ENCODE data around the gene DDX1.

The DDX1 gene

GRCh38 chr2:15626967-15627366, 35.3 kb downstream of the DDX1 start:
- in situ Hi-C loops (cut with MboI; ENCODE audit: low sequenced_read_pairs): no loop called here

GRCh38 chr2:15627817-15628684, 36.4 kb downstream of the DDX1 start:
- in situ Hi-C loops (cut with MboI; ENCODE audit: low sequenced_read_pairs): no loop called here

GRCh38 chr2:15628899-15629855, 37.5 kb downstream of the DDX1 start:
- in situ Hi-C loops (cut with MboI; ENCODE audit: low sequenced_read_pairs): no loop called here

GRCh38 chr2:15630121-15630977, 38.7 kb downstream of the DDX1 start:
- in situ Hi-C loops (cut with MboI; ENCODE audit: low sequenced_read_pairs): no loop called here

- in situ Hi-C loops (cut with MboI; ENCODE audit: low sequenced_read_pairs): no loop called here
Observed at GRCh38 chr2:15630978-15631719, 39.5 kb downstream of the DDX1 start.

- in situ Hi-C loops (cut with MboI; ENCODE audit: low sequenced_read_pairs): no loop called here
Observed at GRCh38 chr2:15631883-15632282, 40.2 kb downstream of the DDX1 start.

GRCh38 chr2:15633043-15633970, 41.6 kb downstream of the DDX1 start:
- in situ Hi-C loops (cut with MboI; ENCODE audit: low sequenced_read_pairs): no loop called here

- in situ Hi-C loops (cut with MboI; ENCODE audit: low sequenced_read_pairs): no loop called here
Observed at GRCh38 chr2:15633971-15634346, 42.3 kb downstream of the DDX1 start.

- in situ Hi-C loops (cut with MboI; ENCODE audit: low sequenced_read_pairs): no loop called here
Observed at GRCh38 chr2:15634846-15635490, 43.3 kb downstream of the DDX1 start.

- in situ Hi-C loops (cut with MboI; ENCODE audit: low sequenced_read_pairs): no loop called here
Observed at GRCh38 chr2:15636972-15637785, 45.5 kb downstream of the DDX1 start.

- in situ Hi-C loops (cut with MboI; ENCODE audit: low sequenced_read_pairs): no loop called here
Observed at GRCh38 chr2:15638720-15639119, 47.1 kb downstream of the DDX1 start.

- in situ Hi-C loops (cut with MboI; ENCODE audit: low sequenced_read_pairs): no loop called here
Observed at GRCh38 chr2:15639323-15640251, 47.9 kb downstream of the DDX1 start.

GRCh38 chr2:15640261-15640711, 48.6 kb downstream of the DDX1 start:
- in situ Hi-C loops (cut with MboI; ENCODE audit: low sequenced_read_pairs): no loop called here

GRCh38 chr2:15640784-15641183, 49.1 kb downstream of the DDX1 start:
- in situ Hi-C loops (cut with MboI; ENCODE audit: low sequenced_read_pairs): no loop called here

- in situ Hi-C loops (cut with MboI; ENCODE audit: low sequenced_read_pairs): no loop called here
Observed at GRCh38 chr2:15641530-15641982, 49.9 kb downstream of the DDX1 start.

- in situ Hi-C loops (cut with MboI; ENCODE audit: low sequenced_read_pairs): no loop called here
Observed at GRCh38 chr2:15642011-15642814, 50.5 kb downstream of the DDX1 start.

Data from hTERT RPE-1 (cell line).